Activated CD8-positive, alpha-beta memory T cell treated with anti-CD3 and anti-CD28 coated beads, Interleukin-2, amount 10 ng/mL, durations not matched to agents 7 days and 5 days (primary cell): ENCODE measurements around the gene ANAPC15. TPM values are rescaled to one million over a fixed set of nuclear protein-coding genes. Genes with fewer than 3 reads are reported as not detected.

Experiments used
- ATAC-seq: fragments of 150-1000 bp; cut with Tn5 transposase; one replicate; pipeline ENCODE4 v1.10.0; 2021; ENCODE audit warnings: moderate library complexity
- CTCF ChIA-PET: fragments of 350-600 bp; sonication (Branson Sonifier 250); formaldehyde crosslinking; loops from one replicate; lab custom pipeline; 2021; ENCODE audit warnings: antibody characterized with exemption; lab: Charles Lee
- DNase-seq: peaks from one replicate; pipeline ENCODE4 v3.0.0-alpha.2; 2020
- H3K27ac Mint-ChIP-seq: one replicate; pipeline ENCODE4 v1.8.0; 2021; ENCODE audit warnings: mild to moderate bottlenecking, mixed read lengths
- H3K27me3 Mint-ChIP-seq: one replicate; pipeline ENCODE4 v1.8.0; 2021; ENCODE audit warnings: mixed read lengths
- H3K36me3 Mint-ChIP-seq: one replicate; pipeline ENCODE4 v1.8.0; 2021; ENCODE audit warnings: mild to moderate bottlenecking, mixed read lengths
- H3K4me1 Mint-ChIP-seq: one replicate; pipeline ENCODE4 v1.8.0; 2021; ENCODE audit warnings: mixed read lengths
- H3K4me3 Mint-ChIP-seq: one replicate; pipeline ENCODE4 v1.8.0; 2021; ENCODE audit warnings: mild to moderate bottlenecking, moderate library complexity, mixed read lengths
- H3K9me3 Mint-ChIP-seq: one replicate; pipeline ENCODE4 v1.8.0; 2022; ENCODE audit warnings: low read depth, mixed read lengths
- microRNA-seq: library from miRNA; unstranded; fragments of <30 nt; microRNA quantifications from one replicate; pipeline ENCODE4 v1.2.0, GENCODE V29; 2022
- total RNA-seq, 2 experiments: library from RNA; stranded (reverse); gene quantifications; one replicate each; pipeline ENCODE4 v1.2.3, GENCODE V29; 2021

ANAPC15 gene
- total RNA-seq, 2 experiments from 2014 or later: 53.8 to 63.6 TPM

DNA sequence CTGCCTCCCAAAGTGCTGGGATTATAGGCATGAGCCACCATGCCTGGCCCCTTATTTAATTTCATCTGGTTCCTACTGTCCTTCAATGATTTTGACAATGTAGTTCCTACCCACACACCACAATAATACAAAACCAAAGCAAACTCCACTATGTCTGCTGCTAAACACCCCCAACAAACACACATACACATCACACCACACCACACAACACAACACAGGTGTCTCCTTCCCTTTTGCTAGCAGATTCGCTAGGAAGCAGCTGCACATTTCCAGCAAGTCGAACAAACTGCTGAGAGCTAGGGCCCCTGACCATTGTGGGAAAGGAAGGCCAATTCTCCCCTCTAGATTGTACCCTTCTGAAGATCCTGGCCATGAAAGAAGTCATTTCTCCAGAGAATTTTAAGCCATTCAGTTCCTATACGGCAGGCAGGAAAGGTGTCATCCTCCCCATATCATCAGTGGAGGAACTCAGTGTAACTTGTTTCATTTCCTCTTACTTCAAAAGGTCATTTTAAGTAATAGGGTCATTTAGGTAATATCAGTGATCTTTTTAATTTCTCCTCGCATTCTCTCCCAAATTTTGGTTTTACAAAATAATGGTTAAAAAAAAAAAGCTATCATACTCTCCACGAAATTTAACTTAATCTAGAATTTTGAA is 50.6 kb downstream of the ANAPC15 start:
- no peak overlapping the region for H3K4me3 Mint-ChIP-seq
- DNase-seq (no peak), ATAC-seq (no peak)
- CTCF ChIA-PET: interaction anchor here (1.7 to 2.4 kb wide), 2 partner anchors 11 to 13 kb away, joined by 5 read pairs; no protein-coding TSS in a partner anchor
- H3K36me3 Mint-ChIP-seq: peaks cover 20% of the 10 kb centered on the region
- no peak overlapping the region for H3K27ac Mint-ChIP-seq
- no peaks in the 10 kb centered on the region for H3K9me3 Mint-ChIP-seq
- peaks cover 8% of the 10 kb centered on the region for H3K4me1 Mint-ChIP-seq
- no peaks in the 10 kb centered on the region for H3K27me3 Mint-ChIP-seq

Small RNA genes lying within 50 kb of the gene (microRNA-seq; reads per million reads assigned to microRNA genes)
- not detected for gene MIR3165

Other genes with a start within 250 kb of the ANAPC15 start
- gene DEFB131B, start 234.2 kb downstream of the ANAPC15 start, total RNA-seq: not detected
- 10 to 100 TPM; 14.8 to 23.1 TPM for gene XNDC1N, start 184.1 kb downstream of the ANAPC15 start, total RNA-seq
- gene RNF121, start 183.6 kb downstream of the ANAPC15 start, total RNA-seq: 10 to 100 TPM; 30.7 to 38.7 TPM
- 10 to 100 TPM in 1 of 2 experiments, 1 to 10 TPM in 1; 7.0 to 11.2 TPM for gene IL18BP, start 113.8 kb downstream of the ANAPC15 start, total RNA-seq
- gene NUMA1, start 32.2 kb downstream of the ANAPC15 start, total RNA-seq: 100 to 1,000 TPM; 156 to 221 TPM
- 1 to 10 TPM; 4.0 to 9.2 TPM for gene LRRC51, start 31.8 kb downstream of the ANAPC15 start, total RNA-seq
- 10 to 100 TPM; 63.4 to 66.5 TPM for gene LAMTOR1, start 9.4 kb downstream of the ANAPC15 start, total RNA-seq
- under 1 TPM in 1 of 2 experiments, not detected in 1; 0.23 TPM for gene TOMT, start 6.8 kb downstream of the ANAPC15 start, total RNA-seq
- not detected for gene FOLR3, start 23.0 kb upstream of the ANAPC15 start, total RNA-seq
- not detected for gene FOLR1, start 79.4 kb upstream of the ANAPC15 start, total RNA-seq
- gene FOLR2, start 104.1 kb upstream of the ANAPC15 start, total RNA-seq: not detected
- 100 to 1,000 TPM; 152 to 157 TPM for gene INPPL1, start 112.1 kb upstream of the ANAPC15 start, total RNA-seq
- not detected for gene PHOX2A, start 131.5 kb upstream of the ANAPC15 start, total RNA-seq